Measurements from ENCODE around the gene CYP27C1. TPM values are rescaled to one million over a fixed set of nuclear protein-coding genes. Genes with fewer than 3 reads are reported as not detected.
"Not testable (repeated sequence)": the region's sequence is repeated elsewhere in the genome, so short reads cannot be mapped to it uniquely, and the experiment has no call there.

CYP27C1 gene
- total RNA-seq = not detected

- Mint-ChIP-seq H3K4me3 (peak within 1 kb of the TSS; percentile 75), H3K9me3 (no peaks in the 10 kb centered on the region), H3K27ac (peak within 1 kb of the TSS; percentile 5), H3K36me3 (peaks cover 8% of the 10 kb centered on the region), H3K4me1 (peaks cover 12% of the 10 kb centered on the region), H3K27me3 (peaks cover 77% of the 10 kb centered on the region)
- DNase-seq = peak; percentile 42
- peak; percentile 69 for ATAC-seq (ENCODE audit: low read depth)
- POLR2A ChIA-PET = no interaction called here
These were observed at the start of gene CYP27C1 for GRCh38 chr2:127220102-127220767. TSS of gene CYP27C1 (minus strand) at chr2:127220299. CDS start at chr2:127220270, 29 bp downstream.

GRCh38 chr2:127261804-127262406, 41.8 kb upstream of the CYP27C1 start:
- H3K4me1 Mint-ChIP-seq = peaks cover 2% of the 10 kb centered on the region
- no peaks in the 10 kb centered on the region for H3K27me3 Mint-ChIP-seq
- no peaks in the 10 kb centered on the region for H3K9me3 Mint-ChIP-seq
- peaks cover 33% of the 10 kb centered on the region for H3K36me3 Mint-ChIP-seq
- H3K4me3 Mint-ChIP-seq = no peak overlapping the region
- no peak overlapping the region for H3K27ac Mint-ChIP-seq
- POLR2A ChIA-PET = no interaction called here
- DNase-seq = no peak
- ATAC-seq (ENCODE audit: low read depth) = no peak

GRCh38 chr2:127259355-127259754, 39.3 kb upstream of the CYP27C1 start:
- ATAC-seq (ENCODE audit: low read depth) (no peak), DNase-seq (no peak)
- Mint-ChIP-seq H3K27me3 (no peaks in the 10 kb centered on the region), H3K9me3 (no peaks in the 10 kb centered on the region), H3K27ac (no peak overlapping the region), H3K36me3 (peaks cover 31% of the 10 kb centered on the region), H3K4me1 (peaks cover 15% of the 10 kb centered on the region), H3K4me3 (no peak overlapping the region)
- POLR2A ChIA-PET = no interaction called here

- no peak overlapping the region for H3K4me3 Mint-ChIP-seq
- H3K27ac Mint-ChIP-seq = peak overlapping the region; percentile 24
- POLR2A ChIA-PET = no interaction called here
- H3K4me1 Mint-ChIP-seq = peaks cover 15% of the 10 kb centered on the region
- peaks cover 26% of the 10 kb centered on the region for H3K36me3 Mint-ChIP-seq
- no peak for DNase-seq
- no peaks in the 10 kb centered on the region for H3K27me3 Mint-ChIP-seq
- no peaks in the 10 kb centered on the region for H3K9me3 Mint-ChIP-seq
- ATAC-seq (ENCODE audit: low read depth) = no peak
These were observed 36.8 kb upstream of the CYP27C1 start for GRCh38 chr2:127256866-127257265.

GRCh38 chr2:127256381-127256780, 36.3 kb upstream of the CYP27C1 start:
- Mint-ChIP-seq H3K27me3 (no peaks in the 10 kb centered on the region), H3K4me1 (peaks cover 15% of the 10 kb centered on the region)

GRCh38 chr2:127255721-127256120, 35.6 kb upstream of the CYP27C1 start:
- peaks cover 15% of the 10 kb centered on the region for H3K4me1 Mint-ChIP-seq
- H3K27me3 Mint-ChIP-seq = no peaks in the 10 kb centered on the region
- no peak overlapping the region for H3K4me3 Mint-ChIP-seq
- H3K9me3 Mint-ChIP-seq = no peaks in the 10 kb centered on the region
- DNase-seq (no peak), ATAC-seq (ENCODE audit: low read depth) (no peak)
- H3K27ac Mint-ChIP-seq = peak overlapping the region; percentile 17
- POLR2A ChIA-PET = no interaction called here
- H3K36me3 Mint-ChIP-seq = peaks cover 26% of the 10 kb centered on the region

More at GRCh38 chr2:127256381-127256780, 36.3 kb upstream of the CYP27C1 start:
- ATAC-seq (ENCODE audit: low read depth) = no peak
- Mint-ChIP-seq H3K27ac (no peak overlapping the region), H3K9me3 (no peaks in the 10 kb centered on the region), H3K36me3 (peaks cover 26% of the 10 kb centered on the region), H3K4me3 (no peak overlapping the region)
- POLR2A ChIA-PET = no interaction called here
- DNase-seq = no peak

- H3K4me1 Mint-ChIP-seq = peaks cover 15% of the 10 kb centered on the region
- no peak overlapping the region for H3K4me3 Mint-ChIP-seq
- H3K27ac Mint-ChIP-seq = no peak overlapping the region
- no peaks in the 10 kb centered on the region for H3K9me3 Mint-ChIP-seq
- ATAC-seq (ENCODE audit: low read depth) = no peak
- POLR2A ChIA-PET = no interaction called here
- no peak for DNase-seq
- no peaks in the 10 kb centered on the region for H3K27me3 Mint-ChIP-seq
- peaks cover 25% of the 10 kb centered on the region for H3K36me3 Mint-ChIP-seq
These were observed 35.0 kb upstream of the CYP27C1 start for GRCh38 chr2:127255146-127255545.

GRCh38 chr2:127254386-127254981, 34.4 kb upstream of the CYP27C1 start:
- H3K4me1 Mint-ChIP-seq = peaks cover 15% of the 10 kb centered on the region
- peaks cover 23% of the 10 kb centered on the region for H3K36me3 Mint-ChIP-seq
- H3K9me3 Mint-ChIP-seq = no peaks in the 10 kb centered on the region
- no peak for DNase-seq
- POLR2A ChIA-PET = no interaction called here
- no peak overlapping the region for H3K27ac Mint-ChIP-seq
- no peak overlapping the region for H3K4me3 Mint-ChIP-seq
- no peak for ATAC-seq (ENCODE audit: low read depth)
- no peaks in the 10 kb centered on the region for H3K27me3 Mint-ChIP-seq

- H3K36me3 Mint-ChIP-seq; H3K4me1 Mint-ChIP-seq; H3K4me3 Mint-ChIP-seq; POLR2A ChIA-PET; ATAC-seq (ENCODE audit: low read depth); H3K27ac Mint-ChIP-seq; H3K27me3 Mint-ChIP-seq; DNase-seq: not testable (repeated sequence)
- H3K9me3 Mint-ChIP-seq = peaks cover 20% of the 10 kb centered on the region
These were observed 21.1 kb upstream of the CYP27C1 start for GRCh38 chr2:127241184-127241583.

GRCh38 chr2:127239395-127239794, 19.3 kb upstream of the CYP27C1 start:
- Mint-ChIP-seq H3K36me3 (peaks cover 6% of the 10 kb centered on the region), H3K27me3 (peaks cover 3% of the 10 kb centered on the region), H3K4me3 (no peak overlapping the region), H3K27ac (no peak overlapping the region), H3K4me1 (no peaks in the 10 kb centered on the region), H3K9me3 (peaks cover 20% of the 10 kb centered on the region)
- no peak for DNase-seq
- POLR2A ChIA-PET = no interaction called here
- no peak for ATAC-seq (ENCODE audit: low read depth)

GRCh38 chr2:127237768-127238167, 17.7 kb upstream of the CYP27C1 start:
- DNase-seq; ATAC-seq (ENCODE audit: low read depth); H3K27me3 Mint-ChIP-seq; H3K4me1 Mint-ChIP-seq; H3K4me3 Mint-ChIP-seq; POLR2A ChIA-PET; H3K36me3 Mint-ChIP-seq; H3K27ac Mint-ChIP-seq: not testable (repeated sequence)
- H3K9me3 Mint-ChIP-seq = peaks cover 20% of the 10 kb centered on the region

- H3K4me3 Mint-ChIP-seq = no peak overlapping the region
- H3K4me1 Mint-ChIP-seq = no peaks in the 10 kb centered on the region
- peaks cover 3% of the 10 kb centered on the region for H3K27me3 Mint-ChIP-seq
- POLR2A ChIA-PET = no interaction called here
- peaks cover 3% of the 10 kb centered on the region for H3K36me3 Mint-ChIP-seq
- peaks cover 12% of the 10 kb centered on the region for H3K9me3 Mint-ChIP-seq
- ATAC-seq (ENCODE audit: low read depth) = no peak
- no peak overlapping the region for H3K27ac Mint-ChIP-seq
- no peak for DNase-seq
These were observed 15.1 kb upstream of the CYP27C1 start for GRCh38 chr2:127235082-127235702.

GRCh38 chr2:127233710-127234109, 13.6 kb upstream of the CYP27C1 start:
- Mint-ChIP-seq H3K4me3 (no peak overlapping the region), H3K4me1 (no peaks in the 10 kb centered on the region), H3K36me3 (peaks cover 1% of the 10 kb centered on the region), H3K27me3 (peaks cover 7% of the 10 kb centered on the region), H3K27ac (no peak overlapping the region), H3K9me3 (peaks cover 10% of the 10 kb centered on the region)
- ATAC-seq (ENCODE audit: low read depth) = no peak
- POLR2A ChIA-PET = no interaction called here
- DNase-seq = no peak

Data from activated naive CD8-positive, alpha-beta T cell treated with anti-CD3 and anti-CD28 coated beads, Interleukin-2, amount 10 ng/mL, durations not matched to agents 7 days and 5 days (primary cell).